ENCODE results near the gene ZMYND19.
A peak's percentile ranks its signal among the peaks of the same experiment; 100 is the strongest.
"Not testable (repeated sequence)": the region's sequence is repeated elsewhere in the genome, so short reads cannot be mapped to it uniquely, and the experiment has no call there.

ZMYND19 gene

GRCh38 chr9:137613738-137614523, 23.6 kb upstream of the ZMYND19 start:
- no peak for DNase-seq

- no peak for DNase-seq
Measured at GRCh38 chr9:137613259-137613658, 22.9 kb upstream of the ZMYND19 start.

GRCh38 chr9:137612741-137613142, 22.4 kb upstream of the ZMYND19 start:
- no peak for DNase-seq

- DNase-seq: peak; percentile 55
Measured at GRCh38 chr9:137611623-137612609, 21.6 kb upstream of the ZMYND19 start.

- DNase-seq: no peak
Measured at GRCh38 chr9:137610944-137611343, 20.6 kb upstream of the ZMYND19 start.

- no peak for DNase-seq
Measured at GRCh38 chr9:137607141-137607857, 17.0 kb upstream of the ZMYND19 start.

- DNase-seq: no peak
Measured at GRCh38 chr9:137606734-137607138, 16.4 kb upstream of the ZMYND19 start.

- DNase-seq: no peak
Measured at GRCh38 chr9:137606005-137606621, 15.8 kb upstream of the ZMYND19 start.

GRCh38 chr9:137605121-137606004, 15.1 kb upstream of the ZMYND19 start, which contains the start of gene ARRDC1:
Gene ARRDC1 (plus strand): TSS chr9:137605686. CDS start chr9:137605718, 32 bp downstream.
- DNase-seq: peak; percentile 98

- DNase-seq: no peak
Measured at GRCh38 chr9:137604345-137605086, 14.2 kb upstream of the ZMYND19 start.

GRCh38 chr9:137603879-137604278, 13.6 kb upstream of the ZMYND19 start:
- DNase-seq: no peak

GRCh38 chr9:137602661-137603060, 12.3 kb upstream of the ZMYND19 start:
- DNase-seq: no peak

- DNase-seq: no peak
Measured at GRCh38 chr9:137598943-137599342, 8.6 kb upstream of the ZMYND19 start.

GRCh38 chr9:137596577-137596976, 6.3 kb upstream of the ZMYND19 start:
- DNase-seq: not testable (repeated sequence)

- no peak for DNase-seq
Measured at GRCh38 chr9:137593176-137593575, 2.9 kb upstream of the ZMYND19 start.

- no peak for DNase-seq
Measured at GRCh38 chr9:137592767-137593166, 2.5 kb upstream of the ZMYND19 start.

GRCh38 chr9:137590123-137590468, 216 bp downstream of the ZMYND19 start:
- DNase-seq: no peak

GRCh38 chr9:137589441-137590122, 730 bp downstream of the ZMYND19 start:
- DNase-seq: no peak

GRCh38 chr9:137588891-137589290, 1.4 kb downstream of the ZMYND19 start:
- DNase-seq: no peak

GRCh38 chr9:137588311-137588710, 2.0 kb downstream of the ZMYND19 start:
- no peak for DNase-seq
